IMR-90 (cell line): Measurements from ENCODE around the gene KRTAP19-8.

Source experiments
- MAFK ChIP-seq: IDR thresholded peaks from 2 replicates; pipeline ENCODE4 v1.6.1; 2012; ENCODE audit warnings: low read depth, low read length, improper control_type of control experiment
- POLR2A ChIP-seq: IDR thresholded peaks from 2 replicates; pipeline ENCODE4 v1.6.1; 2012; ENCODE audit warnings: mild to moderate bottlenecking, low read depth, low read length
- RCOR1 ChIP-seq: IDR thresholded peaks from 2 replicates; pipeline ENCODE4 v1.6.1; 2012; ENCODE audit warnings: mild to moderate bottlenecking, low read length, improper control_type of control experiment; ENCODE audit not compliant: insufficient replicate concordance
- TF ChIP-seq, protein P1 (sequence below): conservative IDR thresholded peaks from 2 replicates; pipeline ENCODE4 v1.5.1; 2012; ENCODE audit warnings: mild to moderate bottlenecking, low read depth, low read length, improper control_type of control experiment
- TF ChIP-seq, protein P2 (sequence below): fragments of 150-350 bp; IDR thresholded peaks from 2 replicates; pipeline ENCODE4 v1.6.1; 2017; ENCODE audit warnings: mild to moderate bottlenecking, antibody characterized with exemption, low read length, low read depth

DNA sequence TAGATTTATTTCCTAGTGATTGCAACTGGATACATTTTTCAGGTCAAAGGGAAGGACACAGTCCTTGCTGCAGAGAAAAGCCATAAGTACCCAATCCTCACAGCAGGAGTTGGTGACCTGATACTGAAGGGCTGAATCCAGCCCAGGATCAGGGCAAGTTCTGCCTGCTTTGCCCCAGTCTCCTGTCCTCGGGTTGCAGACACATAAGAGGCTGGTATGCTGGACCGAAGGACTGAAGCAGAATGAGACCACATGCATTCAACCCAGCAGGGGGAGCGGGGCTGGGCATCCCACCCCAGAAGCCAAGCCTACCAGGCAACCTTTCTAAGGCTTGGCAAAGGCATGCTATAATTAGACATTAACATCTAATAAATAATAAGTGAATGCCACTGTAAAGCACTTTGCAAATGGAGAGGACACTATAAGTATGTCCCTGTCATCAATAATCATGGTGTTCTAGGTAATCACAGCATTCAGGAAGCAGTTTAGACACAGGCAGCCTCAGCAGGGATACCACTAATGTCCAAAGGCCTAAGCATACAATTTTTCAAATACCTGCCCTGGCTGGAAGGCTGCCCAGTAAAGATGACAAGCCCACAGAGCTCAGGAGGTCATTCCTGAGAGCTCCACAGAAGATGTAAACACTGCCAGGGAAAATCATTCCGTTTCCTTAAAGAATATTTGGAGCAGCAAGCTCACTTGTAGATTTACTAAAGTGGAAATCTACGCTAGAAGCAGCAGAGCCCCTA lies 47.6 kb downstream of the KRTAP19-8 start:
- TF ChIP-seq MAFK = no peak
- TF ChIP-seq RCOR1 = no peak
- TF ChIP-seq, protein P1, sequence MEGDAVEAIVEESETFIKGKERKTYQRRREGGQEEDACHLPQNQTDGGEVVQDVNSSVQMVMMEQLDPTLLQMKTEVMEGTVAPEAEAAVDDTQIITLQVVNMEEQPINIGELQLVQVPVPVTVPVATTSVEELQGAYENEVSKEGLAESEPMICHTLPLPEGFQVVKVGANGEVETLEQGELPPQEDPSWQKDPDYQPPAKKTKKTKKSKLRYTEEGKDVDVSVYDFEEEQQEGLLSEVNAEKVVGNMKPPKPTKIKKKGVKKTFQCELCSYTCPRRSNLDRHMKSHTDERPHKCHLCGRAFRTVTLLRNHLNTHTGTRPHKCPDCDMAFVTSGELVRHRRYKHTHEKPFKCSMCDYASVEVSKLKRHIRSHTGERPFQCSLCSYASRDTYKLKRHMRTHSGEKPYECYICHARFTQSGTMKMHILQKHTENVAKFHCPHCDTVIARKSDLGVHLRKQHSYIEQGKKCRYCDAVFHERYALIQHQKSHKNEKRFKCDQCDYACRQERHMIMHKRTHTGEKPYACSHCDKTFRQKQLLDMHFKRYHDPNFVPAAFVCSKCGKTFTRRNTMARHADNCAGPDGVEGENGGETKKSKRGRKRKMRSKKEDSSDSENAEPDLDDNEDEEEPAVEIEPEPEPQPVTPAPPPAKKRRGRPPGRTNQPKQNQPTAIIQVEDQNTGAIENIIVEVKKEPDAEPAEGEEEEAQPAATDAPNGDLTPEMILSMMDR = no peak
- TF ChIP-seq, protein P2, sequence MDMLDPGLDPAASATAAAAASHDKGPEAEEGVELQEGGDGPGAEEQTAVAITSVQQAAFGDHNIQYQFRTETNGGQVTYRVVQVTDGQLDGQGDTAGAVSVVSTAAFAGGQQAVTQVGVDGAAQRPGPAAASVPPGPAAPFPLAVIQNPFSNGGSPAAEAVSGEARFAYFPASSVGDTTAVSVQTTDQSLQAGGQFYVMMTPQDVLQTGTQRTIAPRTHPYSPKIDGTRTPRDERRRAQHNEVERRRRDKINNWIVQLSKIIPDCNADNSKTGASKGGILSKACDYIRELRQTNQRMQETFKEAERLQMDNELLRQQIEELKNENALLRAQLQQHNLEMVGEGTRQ = no peak
- no peak for TF ChIP-seq POLR2A
